K562 (cell line): ENCODE results near the gene SLC35A4. TPM values are rescaled to one million over a fixed set of nuclear protein-coding genes. Genes with fewer than 3 reads are reported as not detected.

Experiments used
- AFF4 ChIP-seq: sonication (generic); formaldehyde crosslinking; IDR thresholded peaks from 2 replicates; pipeline ENCODE4 v1.8.0; 2023; ENCODE audit warnings: mild to moderate bottlenecking, missing genetic modification reagents
- CSDE1 ChIP-seq, 2 experiments: fragments of 450-650 bp; IDR thresholded peaks; 2 replicates each; pipeline ENCODE4 v1.6.1; 2016; ENCODE audit warnings: mild to moderate bottlenecking in 1 of 2
- ERF ChIP-seq: fragments of 450-650 bp; formaldehyde crosslinking; IDR thresholded peaks from 2 replicates; pipeline ENCODE4 v1.4.0; 2020; ENCODE audit warnings: mild to moderate bottlenecking, mixed read lengths
- GMEB1 ChIP-seq: fragments of 250-450 bp; sonication (Bioruptor Pico); IDR thresholded peaks from 2 replicates; pipeline ENCODE4 v1.4.0; 2020; ENCODE audit warnings: mild to moderate bottlenecking
- MCM7 ChIP-seq, 2 experiments: fragments of 450-650 bp; IDR thresholded peaks; 2 replicates each; pipeline ENCODE4 v1.6.1; 2016 to 2018
- NONO ChIP-seq, 2 experiments: fragments of 200-400 bp in 1 of 2; fragments of 450-650 bp in 1 of 2; formaldehyde crosslinking in 1 of 2; IDR thresholded peaks; 2 replicates each; pipeline ENCODE4 v1.6.1; 2017; ENCODE audit warnings: low read depth in 2 of 2, mild to moderate bottlenecking in 2 of 2, moderate library complexity in 2 of 2, low read length in 1 of 2
- RNF2 ChIP-seq: sonication (generic); IDR thresholded peaks from 2 replicates; pipeline ENCODE4 v1.6.1; 2016
- SUPT5H ChIP-seq: fragments of 450-650 bp; IDR thresholded peaks from 2 replicates; pipeline ENCODE4 v1.6.1; 2016
- TRIM25 ChIP-seq: fragments of 450-650 bp; IDR thresholded peaks from 2 replicates; pipeline ENCODE4 v1.7.0; 2016; ENCODE audit warnings: borderline replicate concordance
- ZNF140 ChIP-seq: fragments of 250-450 bp; sonication (Bioruptor Pico); IDR thresholded peaks from 2 replicates; pipeline ENCODE4 v1.8.0; 2021; ENCODE audit warnings: moderate library complexity, mild to moderate bottlenecking, inconsistent platforms
- ZNF589 ChIP-seq: fragments of 200-800 bp; sonication (Bioruptor generic); IDR thresholded peaks from 2 replicates; pipeline ENCODE4 v1.6.1; 2016; ENCODE audit warnings: low read depth, missing genetic modification characterization, missing compliant biosample characterization
- polyA plus RNA-seq, 8 experiments: library from polyadenylated mRNA; depleted of rRNA in 4 of 8; stranded (reverse) in 5 of 8; unstranded in 3 of 8; fragments of >200 nt; fragmentation: Nextera tagmentation in 2 of 8; fragmentation: Illumina TruSeq in 1 of 8; extraction: Ambion mirVana in 2 of 8; extraction: Trizol in 1 of 8; gene quantifications; 2 replicates each; pipeline versions ENCODE4 v1.2.1 to v1.2.3, GENCODE V29; 2011 to 2014; ENCODE audit warnings: inconsistent platforms in 1 of 8, missing spikeins in 1 of 8
- total RNA-seq, 7 experiments: library from RNA; depleted of rRNA in 6 of 7; stranded (reverse); fragments of >200 nt in 6 of 7; fragmentation: Illumina TruSeq in 2 of 7; extraction: Trizol in 2 of 7; gene quantifications; 2 replicates each; pipeline versions ENCODE4 v1.2.1 to v1.2.3, GENCODE V29; 2011 to 2021; ENCODE audit warnings: low replicate concordance in 1 of 7
- TF ChIP-seq, protein P1 (sequence below): sonication (generic); formaldehyde crosslinking; IDR thresholded peaks from 2 replicates; pipeline ENCODE4 v1.8.1; 2023; ENCODE audit warnings: mild to moderate bottlenecking, missing genetic modification reagents
- TF ChIP-seq, protein P2 (sequence below): sonication (generic); formaldehyde crosslinking; IDR thresholded peaks from 2 replicates; pipeline ENCODE4 v1.8.0; 2022; ENCODE audit warnings: mild to moderate bottlenecking, missing genetic modification reagents

SLC35A4 gene
- total and polyA plus RNA-seq, 9 of the 15 experiments (the other 6 are each of a cell fraction or from before 2014, with no cell fraction given) = 21.8 to 171 (median 42.5) TPM

- TF ChIP-seq ZNF589 (peak; percentile 16; the same call in 1 of the 2 replicates), TRIM25 (no peak), SUPT5H (peak; percentile 96), NONO (IDR thresholded peaks at IDR 0.05; ENCODE audit: low read depth in 2 of 2, low read length in 1 of 2) (peak in 1 of 2 experiments; percentile 44; a peak in 1 of 4 replicates), GMEB1 (CRISPR knock-in tag) (0 out of 2 replicates have a peak, but pooled peaks have one; percentile 39), ERF (CRISPR knock-in tag) (peak; percentile 37; the same call in 1 of the 2 replicates), RNF2 (no peak), MCM7 (IDR thresholded peaks at IDR 0.05) (no peak), AFF4 (CRISPR knock-in tag) (0 out of 2 replicates have a peak, but pooled peaks have one; percentile 38), CSDE1 (IDR thresholded peaks at IDR 0.05) (no peak), ZNF140 (CRISPR knock-in tag) (no peak)
- TF ChIP-seq, protein P1, sequence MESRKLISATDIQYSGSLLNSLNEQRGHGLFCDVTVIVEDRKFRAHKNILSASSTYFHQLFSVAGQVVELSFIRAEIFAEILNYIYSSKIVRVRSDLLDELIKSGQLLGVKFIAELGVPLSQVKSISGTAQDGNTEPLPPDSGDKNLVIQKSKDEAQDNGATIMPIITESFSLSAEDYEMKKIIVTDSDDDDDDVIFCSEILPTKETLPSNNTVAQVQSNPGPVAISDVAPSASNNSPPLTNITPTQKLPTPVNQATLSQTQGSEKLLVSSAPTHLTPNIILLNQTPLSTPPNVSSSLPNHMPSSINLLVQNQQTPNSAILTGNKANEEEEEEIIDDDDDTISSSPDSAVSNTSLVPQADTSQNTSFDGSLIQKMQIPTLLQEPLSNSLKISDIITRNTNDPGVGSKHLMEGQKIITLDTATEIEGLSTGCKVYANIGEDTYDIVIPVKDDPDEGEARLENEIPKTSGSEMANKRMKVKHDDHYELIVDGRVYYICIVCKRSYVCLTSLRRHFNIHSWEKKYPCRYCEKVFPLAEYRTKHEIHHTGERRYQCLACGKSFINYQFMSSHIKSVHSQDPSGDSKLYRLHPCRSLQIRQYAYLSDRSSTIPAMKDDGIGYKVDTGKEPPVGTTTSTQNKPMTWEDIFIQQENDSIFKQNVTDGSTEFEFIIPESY (CRISPR knock-in tag) = peak; percentile 20; the same call in 1 of the 2 replicates
- TF ChIP-seq, protein P2, sequence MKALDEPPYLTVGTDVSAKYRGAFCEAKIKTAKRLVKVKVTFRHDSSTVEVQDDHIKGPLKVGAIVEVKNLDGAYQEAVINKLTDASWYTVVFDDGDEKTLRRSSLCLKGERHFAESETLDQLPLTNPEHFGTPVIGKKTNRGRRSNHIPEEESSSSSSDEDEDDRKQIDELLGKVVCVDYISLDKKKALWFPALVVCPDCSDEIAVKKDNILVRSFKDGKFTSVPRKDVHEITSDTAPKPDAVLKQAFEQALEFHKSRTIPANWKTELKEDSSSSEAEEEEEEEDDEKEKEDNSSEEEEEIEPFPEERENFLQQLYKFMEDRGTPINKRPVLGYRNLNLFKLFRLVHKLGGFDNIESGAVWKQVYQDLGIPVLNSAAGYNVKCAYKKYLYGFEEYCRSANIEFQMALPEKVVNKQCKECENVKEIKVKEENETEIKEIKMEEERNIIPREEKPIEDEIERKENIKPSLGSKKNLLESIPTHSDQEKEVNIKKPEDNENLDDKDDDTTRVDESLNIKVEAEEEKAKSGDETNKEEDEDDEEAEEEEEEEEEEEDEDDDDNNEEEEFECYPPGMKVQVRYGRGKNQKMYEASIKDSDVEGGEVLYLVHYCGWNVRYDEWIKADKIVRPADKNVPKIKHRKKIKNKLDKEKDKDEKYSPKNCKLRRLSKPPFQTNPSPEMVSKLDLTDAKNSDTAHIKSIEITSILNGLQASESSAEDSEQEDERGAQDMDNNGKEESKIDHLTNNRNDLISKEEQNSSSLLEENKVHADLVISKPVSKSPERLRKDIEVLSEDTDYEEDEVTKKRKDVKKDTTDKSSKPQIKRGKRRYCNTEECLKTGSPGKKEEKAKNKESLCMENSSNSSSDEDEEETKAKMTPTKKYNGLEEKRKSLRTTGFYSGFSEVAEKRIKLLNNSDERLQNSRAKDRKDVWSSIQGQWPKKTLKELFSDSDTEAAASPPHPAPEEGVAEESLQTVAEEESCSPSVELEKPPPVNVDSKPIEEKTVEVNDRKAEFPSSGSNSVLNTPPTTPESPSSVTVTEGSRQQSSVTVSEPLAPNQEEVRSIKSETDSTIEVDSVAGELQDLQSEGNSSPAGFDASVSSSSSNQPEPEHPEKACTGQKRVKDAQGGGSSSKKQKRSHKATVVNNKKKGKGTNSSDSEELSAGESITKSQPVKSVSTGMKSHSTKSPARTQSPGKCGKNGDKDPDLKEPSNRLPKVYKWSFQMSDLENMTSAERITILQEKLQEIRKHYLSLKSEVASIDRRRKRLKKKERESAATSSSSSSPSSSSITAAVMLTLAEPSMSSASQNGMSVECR (CRISPR knock-in tag) = peak; percentile 83
These were observed 7.4 kb upstream of the SLC35A4 start, which contains the start of gene SRA1 (continued) for GRCh38 chr5:140557136-140557805.
